HCT116 (cell line): Measurements from ENCODE around the gene TANGO6.

ENCODE experiments used
- ATF3 ChIP-seq: IDR thresholded peaks from 2 replicates; pipeline ENCODE4 v1.6.1; 2012
- CTCF ChIP-seq, 3 experiments: fragments of 200-600 bp in 1 of 3; sonication (generic) in 1 of 3; IDR thresholded peaks in 2 of 3; conservative IDR thresholded peaks in 1 of 3; 2 replicates each; pipeline ENCODE4 v1.5.1; 2012 to 2017; ENCODE audit warnings: low read depth in 2 of 3, low read length in 2 of 3, antibody characterized with exemption in 1 of 3, borderline replicate concordance in 1 of 3, control low read depth in 1 of 3, mild to moderate bottlenecking in 1 of 3, mixed read lengths in 1 of 3, mixed run types in 1 of 3, moderate library complexity in 1 of 3; ENCODE audit not compliant: insufficient read depth in 1 of 3
- ELF1 ChIP-seq: IDR thresholded peaks from 2 replicates; pipeline ENCODE4 v1.6.1; 2012; ENCODE audit warnings: low read depth, borderline replicate concordance
- EZH2 ChIP-seq: fragments of 200-600 bp; sonication (generic); IDR thresholded peaks from 2 replicates; pipeline ENCODE4 v1.6.1; 2017; ENCODE audit warnings: antibody characterized with exemption, mixed run types
- FOSL1 ChIP-seq: IDR thresholded peaks from 2 replicates; pipeline ENCODE4 v1.6.1; 2012; ENCODE audit warnings: low read depth
- JUND ChIP-seq: IDR thresholded peaks from 2 replicates; pipeline ENCODE4 v1.6.1; 2012
- POLR2A ChIP-seq: IDR thresholded peaks from 2 replicates; pipeline ENCODE4 v1.7.0; 2011; ENCODE audit warnings: borderline replicate concordance; ENCODE audit not compliant: insufficient read depth, insufficient read length; ENCODE audit errors: extremely low read depth
- POLR2AphosphoS5 ChIP-seq: IDR thresholded peaks from 2 replicates; pipeline ENCODE4 v1.6.1; 2011; ENCODE audit warnings: mild to moderate bottlenecking, low read depth, low read length, moderate library complexity
- RAD21 ChIP-seq: IDR thresholded peaks from 2 replicates; pipeline ENCODE4 v1.6.1; 2012; ENCODE audit warnings: low read depth, mild to moderate bottlenecking
- REST ChIP-seq: IDR thresholded peaks from 2 replicates; pipeline ENCODE4 v1.6.1; 2012; ENCODE audit warnings: low read depth
- SP1 ChIP-seq: IDR thresholded peaks from 2 replicates; pipeline ENCODE4 v1.6.1; 2012; ENCODE audit warnings: low read depth
- ZNF274 ChIP-seq: fragments of 200-500 bp; sonication (Bioruptor generic); IDR thresholded peaks from 2 replicates; pipeline ENCODE4 v1.6.1; 2014; ENCODE audit warnings: mild to moderate bottlenecking, low read depth, low read length, inconsistent platforms

- TF ChIP-seq CTCF (IDR thresholded peaks at IDR 0.05 in 2 of 3, conservative IDR thresholded peaks at IDR 0.05 in 1 of 3; ENCODE audit: borderline replicate concordance in 1 of 3, insufficient read depth in 1 of 3, low read depth in 2 of 3, low read length in 2 of 3), result no peak
- no peak for TF ChIP-seq POLR2A
- no peak for TF ChIP-seq SP1
- no peak for TF ChIP-seq REST
- no peak for TF ChIP-seq ZNF274
- no peak for TF ChIP-seq POLR2AphosphoS5
- no peak for TF ChIP-seq ATF3
- TF ChIP-seq ELF1, result no peak
- TF ChIP-seq FOSL1, result no peak
- no peak for TF ChIP-seq JUND
- no peak for TF ChIP-seq EZH2
- no peak for TF ChIP-seq RAD21
These were observed 206.5 kb downstream of the TANGO6 start for GRCh38 chr16:69049603-69050375.
